Activated T-cell treated with anti-CD3 and anti-CD28 coated beads, Interleukin-2, amount 50 U/mL, for 72 hours (primary cell): Measurements from ENCODE around the gene DENND1A. TPM values are rescaled to one million over a fixed set of nuclear protein-coding genes. Genes with fewer than 3 reads are reported as not detected.

ENCODE experiments used
- total RNA-seq, 2 donors: library from RNA; stranded (reverse); gene quantifications; one replicate each; pipeline ENCODE4 v1.2.3, GENCODE V29; 2022

The DENND1A gene
- total RNA-seq, 2 donors from 2014 or later = 18.3 to 18.5 TPM

Other genes starting within 250 kb of the DENND1A start
- not detected for gene LHX2, start 81.6 kb upstream of the DENND1A start, total RNA-seq